OCI-LY7 (cell line): ENCODE measurements around the gene FNDC3B.

ENCODE experiments used
- CTCF ChIP-seq: fragments of 200-600 bp; sonication (generic); conservative IDR thresholded peaks from 2 replicates; pipeline ENCODE4 v1.5.1; 2014; ENCODE audit warnings: mild to moderate bottlenecking, antibody characterized with exemption, low read length, moderate library complexity, mixed read lengths
- EZH2phosphoT487 ChIP-seq: fragments of 200-600 bp; sonication (generic); IDR thresholded peaks from 2 replicates; pipeline ENCODE4 v1.6.1; 2018; ENCODE audit warnings: low read depth, borderline replicate concordance, mild to moderate bottlenecking, mixed run types, antibody characterized with exemption, low read length, moderate library complexity, mixed read lengths

GRCh38 chr3:172324611-172325203, 285.3 kb downstream of the FNDC3B start:
- TF ChIP-seq CTCF: no peak
- no peak for TF ChIP-seq EZH2phosphoT487
